NCI-H82 treated with DMSO at 0.1 percent for 48 hours (cell line): ENCODE data around the gene SGTA.

Experiments used
- DNase-seq: peaks from one replicate; lab custom pipeline; 2025; ENCODE audit not compliant: unreplicated experiment; lab: John Stamatoyannopoulos, UW

SGTA gene

DNA sequence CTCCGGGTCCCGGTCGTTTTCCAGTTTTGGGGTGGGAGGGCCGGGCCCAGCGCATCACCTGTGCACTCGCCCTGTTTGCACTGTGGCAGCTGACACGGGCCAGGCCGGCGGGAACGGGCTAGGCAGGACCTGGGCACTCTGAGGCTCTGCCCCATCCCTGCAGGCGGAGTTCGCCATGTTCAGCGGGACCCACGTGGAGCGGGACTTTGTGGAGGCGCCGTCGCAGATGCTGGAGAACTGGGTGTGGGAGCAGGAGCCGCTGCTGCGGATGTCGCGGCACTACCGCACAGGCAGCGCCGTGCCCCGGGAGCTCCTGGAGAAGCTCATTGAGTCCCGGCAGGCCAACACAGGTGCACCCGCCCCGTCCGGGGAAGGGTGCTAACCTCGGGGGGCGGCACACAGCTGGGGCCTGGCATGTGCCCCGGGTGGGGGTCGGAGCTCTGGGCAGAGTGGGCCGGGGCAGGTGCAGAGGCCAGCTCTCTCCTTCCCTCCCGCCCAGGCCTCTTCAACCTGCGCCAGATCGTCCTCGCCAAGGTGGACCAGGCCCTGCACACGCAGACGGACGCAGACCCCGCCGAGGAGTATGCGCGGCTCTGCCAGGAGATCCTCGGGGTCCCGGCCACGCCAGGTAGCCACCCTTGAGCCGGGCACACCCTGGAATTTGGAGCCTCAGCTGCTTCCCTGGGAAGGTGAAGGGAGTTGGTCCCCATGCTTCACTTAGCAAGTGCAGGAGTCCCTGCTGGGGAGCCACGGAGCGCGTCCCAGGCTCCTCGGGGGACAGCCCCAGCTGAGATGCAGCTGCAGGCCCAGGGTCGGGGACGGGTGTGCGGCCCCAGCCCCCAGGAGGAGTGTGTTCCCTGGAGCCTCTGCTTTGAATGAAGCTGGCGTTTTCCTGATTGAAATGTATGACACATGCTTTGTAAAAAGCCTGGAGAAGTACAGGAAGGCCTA is 27.3 kb upstream of the SGTA start:
- no peak for DNase-seq

- no peak for DNase-seq
Observed at GRCh38 chr19:2809387-2810140, 26.5 kb upstream of the SGTA start.

DNA sequence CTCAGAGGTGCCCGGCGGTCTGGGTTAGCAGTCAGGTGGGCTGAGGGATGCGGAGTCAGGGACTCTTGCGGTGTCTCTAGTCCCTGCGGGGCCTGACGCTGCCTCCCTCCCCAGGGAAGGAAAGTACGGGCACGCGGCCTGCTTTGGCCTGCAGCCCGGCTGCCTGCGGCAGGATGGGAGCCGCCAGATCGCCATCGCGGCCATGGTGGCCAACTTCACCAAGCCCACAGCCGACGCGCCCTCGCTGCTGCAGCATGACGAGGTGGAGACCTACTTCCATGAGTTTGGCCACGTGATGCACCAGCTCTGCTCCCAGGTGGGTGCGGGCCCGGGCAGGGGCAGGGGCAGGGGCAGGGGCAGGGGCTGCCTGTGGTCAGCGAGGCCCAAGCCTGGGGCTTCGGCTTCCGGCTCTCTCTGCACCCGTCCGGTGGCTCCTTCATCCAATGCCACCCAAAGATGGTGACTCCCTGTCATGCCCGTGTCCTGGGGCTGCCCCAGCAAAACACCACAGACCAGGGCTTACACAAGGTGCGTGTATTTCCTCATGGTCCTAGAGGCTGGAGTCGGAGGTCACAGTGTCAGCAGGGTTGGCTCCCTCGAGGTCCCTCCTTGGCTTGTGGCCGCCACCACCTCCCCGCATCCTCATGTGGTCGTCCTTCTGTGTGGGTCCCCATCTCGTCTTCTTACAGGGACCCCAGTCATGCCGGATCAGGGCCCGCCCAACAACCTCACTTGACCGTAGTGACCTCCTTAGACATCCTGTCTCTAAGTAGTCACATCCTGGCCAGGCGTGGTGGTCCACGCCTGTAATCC is 25.3 kb upstream of the SGTA start:
- no peak for DNase-seq

DNA sequence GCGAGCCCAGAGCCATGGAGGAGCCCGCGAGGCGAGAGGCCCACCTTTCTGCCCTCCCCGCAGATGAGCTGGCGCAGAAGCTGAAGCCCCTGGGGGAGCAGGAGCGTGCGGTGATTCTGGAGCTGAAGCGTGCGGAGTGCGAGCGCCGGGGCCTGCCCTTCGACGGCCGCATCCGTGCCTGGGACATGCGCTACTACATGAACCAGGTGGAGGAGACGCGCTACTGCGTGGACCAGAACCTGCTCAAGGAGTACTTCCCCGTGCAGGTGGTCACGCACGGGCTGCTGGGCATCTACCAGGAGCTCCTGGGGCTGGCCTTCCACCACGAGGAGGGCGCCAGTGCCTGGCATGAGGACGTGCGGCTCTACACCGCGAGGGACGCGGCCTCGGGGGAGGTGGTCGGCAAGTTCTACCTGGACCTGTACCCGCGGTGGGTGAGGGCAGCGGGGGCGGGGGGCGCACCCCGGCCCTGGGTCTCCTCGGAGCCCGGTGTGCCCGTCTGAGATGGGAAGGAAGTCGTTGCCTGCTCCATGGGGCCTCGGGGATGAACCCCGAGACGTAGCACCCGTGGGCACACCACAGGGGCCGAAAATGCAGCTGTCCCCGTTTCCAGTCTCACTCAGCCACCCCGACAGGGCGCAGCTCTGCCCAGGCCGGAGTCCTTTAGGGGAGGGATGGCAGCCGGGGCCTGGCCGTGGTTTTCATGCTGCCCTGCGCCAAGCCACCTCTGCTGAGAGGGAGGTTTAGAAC is 24.5 kb upstream of the SGTA start:
- no peak for DNase-seq

DNA sequence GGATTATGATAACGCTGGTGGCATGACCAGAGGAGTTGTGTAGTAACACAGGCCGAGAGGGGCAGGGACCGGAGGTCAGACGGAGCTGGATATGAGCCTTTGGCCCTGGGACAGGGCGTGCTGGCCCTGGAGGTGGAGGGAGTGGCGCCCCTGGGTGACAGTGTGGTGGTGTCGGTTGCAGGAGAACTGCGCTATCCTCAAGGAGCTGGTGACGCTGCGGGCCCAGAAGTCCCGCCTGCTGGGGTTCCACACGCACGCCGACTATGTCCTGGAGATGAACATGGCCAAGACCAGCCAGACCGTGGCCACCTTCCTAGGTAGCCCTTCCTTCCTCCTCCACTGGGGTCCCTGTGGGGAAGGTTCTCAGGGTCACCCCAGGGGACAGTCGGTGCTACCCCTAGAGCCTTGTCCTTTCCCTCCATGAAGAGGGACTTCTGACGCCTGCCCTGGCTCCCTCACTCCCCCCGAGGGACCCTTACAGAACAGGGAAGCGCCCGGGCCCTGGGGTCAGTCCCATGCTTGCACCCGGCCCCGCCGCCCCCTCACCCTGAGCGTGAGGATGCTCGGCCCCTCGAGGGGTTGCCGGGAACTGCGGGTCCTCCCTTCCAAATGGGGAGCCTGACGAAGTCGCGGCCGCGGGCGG is 23.8 kb upstream of the SGTA start:
- no peak for DNase-seq

DNA sequence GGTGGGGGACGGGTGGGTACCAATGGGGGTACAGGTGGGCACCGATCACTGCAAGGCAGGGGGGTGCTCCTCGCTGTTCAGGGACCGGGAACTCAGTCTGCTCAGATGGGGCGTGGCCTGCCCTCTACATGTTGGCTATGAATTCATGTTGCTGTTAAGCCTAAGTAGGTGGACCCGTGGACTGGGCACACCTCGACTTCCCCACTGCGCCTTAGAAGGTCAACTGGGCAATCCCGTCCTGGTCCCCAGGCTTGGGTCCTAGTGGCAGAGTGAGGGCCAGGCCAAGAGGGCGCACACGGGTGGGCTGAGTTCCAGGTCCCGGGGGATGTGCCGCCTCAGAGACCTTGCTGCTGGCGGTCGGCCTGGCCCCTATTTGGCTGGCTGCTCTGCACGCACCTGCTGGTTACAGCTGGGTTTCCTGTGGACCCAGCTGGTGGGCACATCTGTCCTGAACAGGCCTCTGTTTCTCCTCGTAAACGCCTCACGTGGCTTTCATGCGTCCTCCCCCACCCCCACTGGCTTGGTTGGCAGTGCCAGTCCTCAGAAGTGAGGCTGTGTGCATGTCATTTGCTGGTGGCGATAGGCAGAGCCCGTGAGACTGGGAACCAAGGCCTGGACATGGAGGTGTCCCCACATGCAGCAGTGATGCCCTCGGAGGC is 23.0 kb upstream of the SGTA start:
- no peak for DNase-seq

GRCh38 chr19:2805261-2805900 is 22.3 kb upstream of the SGTA start:
- no peak for DNase-seq

DNA sequence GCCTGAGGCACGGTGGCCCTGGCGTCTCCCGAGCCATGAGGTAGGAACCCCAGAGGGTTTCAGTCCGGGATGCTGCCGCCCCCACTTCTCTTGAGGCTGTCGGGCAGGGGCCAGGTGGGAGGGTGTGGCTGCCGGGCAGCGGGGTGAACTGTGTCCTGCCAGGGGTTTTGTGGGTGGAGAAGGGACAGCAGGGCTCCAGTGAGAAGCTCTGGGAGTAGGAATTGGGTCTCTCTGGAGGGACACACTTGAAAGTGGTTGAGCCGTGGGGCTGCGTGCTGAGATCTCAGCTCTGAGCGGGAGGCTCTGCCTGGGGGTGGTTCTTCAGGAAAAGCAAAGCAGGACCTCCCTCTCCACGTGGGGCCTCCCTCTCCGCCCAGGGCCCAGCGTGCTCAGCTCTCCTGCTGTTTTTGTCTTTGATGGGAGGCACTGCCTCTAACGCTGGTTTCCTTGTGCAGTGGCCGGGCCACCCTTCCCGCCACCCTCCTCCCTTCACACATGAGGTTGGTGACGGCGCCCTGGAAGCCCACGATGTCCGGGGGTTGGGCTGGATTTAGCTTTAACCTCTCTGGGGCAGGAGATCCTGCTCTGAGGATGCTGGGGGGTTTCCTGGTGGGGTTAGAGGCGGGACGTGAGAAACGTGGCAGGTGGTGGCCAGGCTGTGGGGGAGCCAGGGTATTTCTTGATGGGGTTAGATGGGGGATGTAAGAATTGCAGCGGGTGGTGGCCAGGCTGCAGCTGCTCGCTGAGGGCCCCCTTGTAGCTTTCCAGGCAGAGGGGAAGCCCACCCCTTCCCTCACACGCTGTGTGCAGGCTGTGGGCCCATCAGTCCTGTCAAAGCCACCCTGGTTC is 21.3 kb upstream of the SGTA start:
- no peak for DNase-seq

DNA sequence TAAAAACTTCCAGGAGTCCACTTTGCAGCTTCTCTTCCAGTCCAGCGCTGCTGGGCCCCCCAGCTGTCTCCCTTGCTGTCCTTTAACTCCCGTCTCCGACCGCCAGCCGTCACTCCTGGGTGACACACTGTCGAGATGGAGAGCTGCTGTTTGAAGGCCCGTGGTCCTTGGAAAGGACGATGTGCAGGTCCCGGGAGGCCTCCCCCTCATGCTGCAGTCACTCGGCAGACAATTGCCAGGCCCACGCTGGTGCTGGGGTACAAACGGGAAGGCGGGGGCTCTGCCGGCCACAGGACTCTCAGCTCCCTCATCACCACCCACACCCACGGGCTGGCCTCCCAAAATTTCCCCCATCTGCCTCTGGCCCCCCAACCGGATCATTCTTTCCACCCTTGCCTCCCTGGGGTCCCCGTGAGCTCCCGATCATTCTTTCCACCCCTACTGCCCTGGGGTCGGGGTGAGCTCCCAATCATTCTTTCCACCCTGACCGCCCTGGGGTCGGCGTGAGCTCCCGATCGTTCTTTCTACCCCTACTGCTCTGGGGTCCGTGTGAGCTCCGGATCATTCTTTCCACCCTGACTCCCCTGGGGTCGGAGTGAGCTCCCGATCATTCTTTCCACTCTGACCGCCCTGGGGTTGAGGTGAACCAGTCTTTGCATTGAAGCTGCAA is 20.5 kb upstream of the SGTA start:
- DNase-seq = no peak

GRCh38 chr19:2802826-2803225 is 19.8 kb upstream of the SGTA start:
- DNase-seq = no peak

DNA sequence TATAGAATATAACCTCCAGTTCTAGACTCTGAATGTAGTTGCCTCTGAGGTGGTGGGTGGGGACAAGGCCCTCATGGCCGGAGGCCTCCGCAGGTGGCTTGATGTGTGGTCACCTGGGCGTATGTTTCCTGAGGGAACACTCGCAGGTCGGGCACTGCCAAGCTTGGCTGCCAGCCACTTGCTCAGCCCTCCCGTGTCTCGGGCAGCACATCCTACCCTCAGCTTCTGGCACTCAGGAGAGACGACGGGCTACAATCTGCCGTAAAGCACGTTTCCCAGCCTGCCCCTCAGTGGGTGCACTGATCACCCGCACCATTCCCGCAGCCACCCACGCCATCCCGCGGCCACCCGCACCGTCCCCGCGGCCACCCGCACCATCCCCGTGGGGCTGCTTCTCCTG is 17.4 kb upstream of the SGTA start:
- no peak for DNase-seq

DNA sequence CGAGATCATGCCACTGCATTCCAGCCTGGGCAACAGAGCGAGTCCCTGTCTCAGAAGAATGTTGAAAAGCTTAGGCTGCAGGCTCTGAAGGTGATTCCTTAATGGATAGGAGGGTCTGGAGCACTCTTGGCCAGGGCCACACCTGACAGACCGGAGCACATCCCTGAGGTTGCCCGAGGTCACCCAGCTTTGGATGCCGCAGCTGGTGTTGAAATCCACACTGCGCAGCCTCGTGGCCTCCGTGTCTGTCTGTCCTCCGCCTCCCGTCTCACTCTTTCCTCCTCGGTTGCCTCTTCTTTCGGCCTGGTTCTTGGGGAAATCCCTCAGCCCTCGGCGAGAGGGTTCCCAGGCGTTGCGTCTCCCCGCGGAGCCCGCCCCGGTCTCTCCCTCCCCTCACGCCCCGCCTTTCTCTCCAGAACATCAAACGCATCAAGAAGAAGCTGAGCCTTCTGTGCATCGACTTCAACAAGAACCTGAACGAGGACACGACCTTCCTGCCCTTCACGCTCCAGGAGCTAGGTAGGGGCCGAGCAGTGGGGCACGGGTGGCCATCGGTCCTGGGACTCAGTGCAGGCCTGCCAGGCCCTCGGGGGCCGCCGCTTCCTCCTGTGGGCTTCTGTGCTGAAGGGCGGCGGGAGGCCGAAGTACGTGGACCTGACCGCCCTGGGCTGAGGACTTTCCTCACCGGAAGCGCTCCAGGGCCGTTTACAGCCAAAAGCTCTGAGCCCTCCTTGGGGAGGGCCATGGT is 16.4 kb upstream of the SGTA start:
- DNase-seq = no peak

- no peak for DNase-seq
Observed at GRCh38 chr19:2798733-2799132, 15.7 kb upstream of the SGTA start.

DNA sequence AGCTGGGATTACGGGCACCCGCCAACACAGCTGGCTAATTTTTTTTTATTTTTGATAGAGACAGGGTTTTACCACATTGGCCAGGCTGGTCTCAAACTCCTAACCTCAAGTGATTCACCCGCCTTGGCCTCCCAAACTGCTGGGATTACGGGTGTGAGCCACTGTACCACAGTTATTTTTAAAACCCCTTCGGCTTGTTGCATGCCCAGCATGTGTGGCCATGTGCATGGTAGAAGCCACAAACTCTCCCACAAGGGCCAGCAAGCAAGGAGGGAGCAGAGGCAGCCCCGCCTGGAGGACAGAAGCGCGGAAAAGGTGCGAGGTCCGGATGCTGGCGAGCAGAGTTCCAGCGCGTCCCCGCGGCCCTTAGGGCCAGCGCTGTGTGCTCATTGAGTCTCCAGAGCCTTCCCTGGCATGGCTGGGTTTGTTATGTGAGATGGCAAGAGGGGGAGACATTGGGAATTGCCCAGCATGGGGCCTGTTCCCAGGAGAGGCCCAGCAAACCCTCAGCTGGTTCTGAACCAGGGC is 15.1 kb upstream of the SGTA start:
- DNase-seq = no peak

GRCh38 chr19:2797280-2797679 is 14.2 kb upstream of the SGTA start:
- DNase-seq = no peak

- no peak for DNase-seq
Observed at GRCh38 chr19:2796659-2797266, 13.7 kb upstream of the SGTA start.
